Measurements from ENCODE around the gene SIK1.
"Not testable (repeated sequence)": the region's sequence is repeated elsewhere in the genome, so short reads cannot be mapped to it uniquely, and the experiment has no call there.

GRCh38 chr21:43401125-43401524, 25.8 kb downstream of the SIK1 start:
- not testable (repeated sequence) for TF ChIP-seq NR2C2 (CRISPR knock-in tag; IDR thresholded peaks at IDR 0.05); JUN (CRISPR knock-in tag; IDR thresholded peaks at IDR 0.05); CTCF (IDR thresholded peaks at IDR 0.05); ELF4 (CRISPR knock-in tag; IDR thresholded peaks at IDR 0.05; ENCODE audit: low read depth); TEAD4 (CRISPR knock-in tag; IDR thresholded peaks at IDR 0.05); MAX (CRISPR knock-in tag; IDR thresholded peaks at IDR 0.05); ATF2 (CRISPR knock-in tag; IDR thresholded peaks at IDR 0.05; ENCODE audit: borderline replicate concordance, low read depth)

Data from WTC11 (cell line).